Hepatocyte (in vitro differentiated cells): ENCODE results near the gene KRT37. TPM values are rescaled to one million over a fixed set of nuclear protein-coding genes. Genes with fewer than 3 reads are reported as not detected.

Experiments
- DNase-seq: peaks from one replicate; pipeline ENCODE4 v3.0.0-alpha.2; 2016; ENCODE audit warnings: low spot score
- H2AFZ ChIP-seq: fragments of 200-600 bp; sonication (generic); 2 replicates; pipeline ENCODE4 v1.6.0; 2016; ENCODE audit warnings: antibody characterized with exemption, mild to moderate bottlenecking
- H3K27ac ChIP-seq: fragments of 200-600 bp; sonication (generic); 2 replicates; pipeline ENCODE4 v1.5.1; 2016; ENCODE audit warnings: mild to moderate bottlenecking
- H3K27me3 ChIP-seq: fragments of 200-600 bp; sonication (generic); 2 replicates; pipeline ENCODE4 v1.6.1; 2016
- H3K36me3 ChIP-seq: fragments of 200-600 bp; sonication (generic); replicated peaks from 2 replicates; pipeline ENCODE4 v1.5.1; 2016; ENCODE audit warnings: low read depth; ENCODE audit not compliant: insufficient read depth
- H3K4me1 ChIP-seq: fragments of 200-600 bp; sonication (generic); 2 replicates; pipeline ENCODE4 v1.5.1; 2016; ENCODE audit warnings: mild to moderate bottlenecking, moderate library complexity; ENCODE audit not compliant: insufficient read depth
- H3K4me2 ChIP-seq: fragments of 200-600 bp; sonication (generic); 2 replicates; pipeline ENCODE4 v1.6.0; 2016
- H3K4me3 ChIP-seq: fragments of 200-600 bp; sonication (generic); 2 replicates; pipeline ENCODE4 v1.5.1; 2016; ENCODE audit warnings: mild to moderate bottlenecking
- H3K79me2 ChIP-seq: fragments of 200-600 bp; sonication (generic); 2 replicates; pipeline ENCODE4 v1.6.0; 2017; ENCODE audit warnings: mild to moderate bottlenecking
- H3K9me2 ChIP-seq: fragments of 200-600 bp; sonication (generic); replicated peaks from 2 replicates; pipeline ENCODE4 v1.6.0; 2017; ENCODE audit warnings: mild to moderate bottlenecking; ENCODE audit not compliant: insufficient read depth
- H3K9me3 ChIP-seq: fragments of 200-600 bp; sonication (generic); 2 replicates; pipeline ENCODE4 v1.5.1; 2016; ENCODE audit warnings: low read depth, mild to moderate bottlenecking
- H4K20me1 ChIP-seq: fragments of 200-600 bp; sonication (generic); 2 replicates; pipeline ENCODE4 v1.6.0; 2016; ENCODE audit warnings: mild to moderate bottlenecking; ENCODE audit not compliant: insufficient read depth, poor library complexity, severe bottlenecking
- CTCF ChIP-seq: fragments of 200-600 bp; sonication (generic); IDR thresholded peaks from 2 replicates; pipeline ENCODE4 v1.5.1; 2016; ENCODE audit warnings: antibody characterized with exemption, mild to moderate bottlenecking; ENCODE audit not compliant: poor library complexity
- EZH2 ChIP-seq: fragments of 200-600 bp; sonication (generic); IDR thresholded peaks from 2 replicates; pipeline ENCODE4 v1.6.1; 2016; ENCODE audit warnings: antibody characterized with exemption, mild to moderate bottlenecking, borderline replicate concordance
- EZH2phosphoT487 ChIP-seq: fragments of 200-600 bp; sonication (generic); IDR thresholded peaks from one replicate; pipeline ENCODE4 v1.6.1; 2018; ENCODE audit warnings: antibody characterized with exemption, mild to moderate bottlenecking, low read depth, moderate library complexity; ENCODE audit not compliant: unreplicated experiment, severe bottlenecking
- WGBS: methylation state at CpG from one replicate; pipeline ENCODE4 v1.1.6; 2016; ENCODE audit warnings: low lambda C conversion rate; ENCODE audit errors: missing lambda C conversion rate; 5-methylcytosine and 5-hydroxymethylcytosine counted together
- polyA plus RNA-seq: library from polyadenylated mRNA; unstranded; fragments of >200 nt; fragmentation: Nextera tagmentation; extraction: Ambion mirVana; gene quantifications from 2 replicates; pipeline ENCODE4 v1.2.1, GENCODE V29; 2016
- total RNA-seq: library from RNA; depleted of rRNA; stranded (reverse); fragments of >200 nt; gene quantifications from 2 replicates; pipeline ENCODE4 v1.2.3, GENCODE V29; 2014

Gene KRT37
- total and polyA plus RNA-seq, 2 experiments from 2014 or later: not detected

DNA sequence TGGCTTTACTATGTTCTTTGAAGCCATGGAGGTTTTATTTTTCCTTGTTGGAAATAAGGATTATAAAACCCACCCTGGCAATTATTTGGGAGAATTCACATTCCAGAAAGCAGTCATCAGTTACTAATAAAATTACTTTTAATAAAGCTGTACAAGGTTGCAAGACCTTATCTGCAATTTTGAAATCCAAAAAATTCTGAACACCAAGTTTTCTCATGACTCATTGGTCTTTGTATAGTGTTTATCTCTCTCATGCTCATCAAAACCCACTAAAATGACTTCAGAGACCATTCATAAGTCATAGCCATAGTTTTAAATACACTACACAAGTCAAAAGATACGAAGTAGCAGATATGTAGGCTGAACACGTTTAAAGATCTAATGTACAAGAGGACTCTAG is 22.4 kb upstream of the KRT37 start:
- Histone ChIP-seq H3K4me1 (no peaks in the 10 kb centered on the region), H4K20me1 (no peaks in the 10 kb centered on the region), H3K4me3 (no peak overlapping the region), H2AFZ (no peak overlapping the region), H3K4me2 (no peak overlapping the region), H3K79me2 (no peaks in the 10 kb centered on the region), H3K27me3 (no peaks in the 10 kb centered on the region), H3K27ac (no peak overlapping the region), H3K36me3 (no peaks in the 10 kb centered on the region), H3K9me2 (no peaks in the 10 kb centered on the region), H3K9me3 (no peaks in the 10 kb centered on the region)
- WGBS: 64% methylated on average over 2 of the region's 2 CpGs
- DNase-seq: no peak
- TF ChIP-seq CTCF (no peak), EZH2 (no peak), EZH2phosphoT487 (no peak)

- Histone ChIP-seq H4K20me1 (no peaks in the 10 kb centered on the region), H3K9me3 (no peaks in the 10 kb centered on the region), H3K79me2 (no peaks in the 10 kb centered on the region), H3K4me2 (no peak overlapping the region), H3K9me2 (no peaks in the 10 kb centered on the region), H2AFZ (no peak overlapping the region), H3K36me3 (no peaks in the 10 kb centered on the region), H3K27me3 (no peaks in the 10 kb centered on the region), H3K4me1 (no peaks in the 10 kb centered on the region), H3K27ac (no peak overlapping the region), H3K4me3 (no peak overlapping the region)
- no peak for DNase-seq
- WGBS: 78% methylated on average over 3 of the region's 3 CpGs
- TF ChIP-seq EZH2: no peak
- TF ChIP-seq EZH2phosphoT487: no peak
- no peak for TF ChIP-seq CTCF
Measured at GRCh38 chr17:41444640-41445039, 20.3 kb upstream of the KRT37 start.

DNA sequence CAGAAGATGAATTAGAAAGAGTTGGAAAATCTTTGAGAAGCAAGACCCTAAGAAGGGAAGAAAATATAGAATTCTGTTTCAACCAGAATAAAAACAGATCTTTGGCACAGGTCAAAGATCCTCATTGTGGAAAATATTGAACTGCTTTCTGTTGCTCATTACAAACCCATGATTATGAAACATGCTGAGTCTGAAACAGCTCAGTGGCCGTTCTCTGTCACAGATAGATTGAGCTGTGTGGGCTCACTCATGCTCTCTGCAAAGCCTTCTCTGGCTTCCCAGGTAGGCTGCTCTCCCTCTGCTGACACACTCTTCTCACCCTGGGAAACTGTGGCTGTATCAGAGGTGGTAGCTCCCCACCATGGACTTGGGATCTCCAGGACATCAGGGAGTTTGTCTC is 19.8 kb upstream of the KRT37 start:
- no peaks in the 10 kb centered on the region for H3K4me1 ChIP-seq
- 61% methylated on average over 1 of the region's 1 CpG for WGBS
- DNase-seq: no peak
- H3K27me3 ChIP-seq: no peaks in the 10 kb centered on the region
- H3K9me2 ChIP-seq: no peaks in the 10 kb centered on the region
- no peaks in the 10 kb centered on the region for H4K20me1 ChIP-seq
- no peak overlapping the region for H3K27ac ChIP-seq
- H3K4me2 ChIP-seq: no peak overlapping the region
- no peaks in the 10 kb centered on the region for H3K36me3 ChIP-seq
- H3K4me3 ChIP-seq: no peak overlapping the region
- no peaks in the 10 kb centered on the region for H3K79me2 ChIP-seq
- H3K9me3 ChIP-seq: no peaks in the 10 kb centered on the region
- TF ChIP-seq EZH2phosphoT487 (no peak), EZH2 (no peak), CTCF (no peak)
- H2AFZ ChIP-seq: no peak overlapping the region

GRCh38 chr17:41442739-41443138 is 18.4 kb upstream of the KRT37 start:
- WGBS: 78% methylated on average over 4 of the region's 4 CpGs
- no peak overlapping the region for H3K4me3 ChIP-seq
- no peaks in the 10 kb centered on the region for H3K9me2 ChIP-seq
- no peak overlapping the region for H3K27ac ChIP-seq
- no peak overlapping the region for H2AFZ ChIP-seq
- H3K27me3 ChIP-seq: no peaks in the 10 kb centered on the region
- no peak overlapping the region for H3K4me2 ChIP-seq
- H4K20me1 ChIP-seq: no peaks in the 10 kb centered on the region
- H3K9me3 ChIP-seq: no peaks in the 10 kb centered on the region
- no peaks in the 10 kb centered on the region for H3K36me3 ChIP-seq
- no peaks in the 10 kb centered on the region for H3K79me2 ChIP-seq
- no peaks in the 10 kb centered on the region for H3K4me1 ChIP-seq
- no peak for DNase-seq
- TF ChIP-seq EZH2phosphoT487: no peak
- no peak for TF ChIP-seq CTCF
- no peak for TF ChIP-seq EZH2
